ENCODE results near the gene MPST.
"Not testable (repeated sequence)": the region's sequence is repeated elsewhere in the genome, so short reads cannot be mapped to it uniquely, and the experiment has no call there.

GRCh38 chr22:37071850-37072592 lies 52.5 kb downstream of the MPST start:
- TF ChIP-seq, protein P1, sequence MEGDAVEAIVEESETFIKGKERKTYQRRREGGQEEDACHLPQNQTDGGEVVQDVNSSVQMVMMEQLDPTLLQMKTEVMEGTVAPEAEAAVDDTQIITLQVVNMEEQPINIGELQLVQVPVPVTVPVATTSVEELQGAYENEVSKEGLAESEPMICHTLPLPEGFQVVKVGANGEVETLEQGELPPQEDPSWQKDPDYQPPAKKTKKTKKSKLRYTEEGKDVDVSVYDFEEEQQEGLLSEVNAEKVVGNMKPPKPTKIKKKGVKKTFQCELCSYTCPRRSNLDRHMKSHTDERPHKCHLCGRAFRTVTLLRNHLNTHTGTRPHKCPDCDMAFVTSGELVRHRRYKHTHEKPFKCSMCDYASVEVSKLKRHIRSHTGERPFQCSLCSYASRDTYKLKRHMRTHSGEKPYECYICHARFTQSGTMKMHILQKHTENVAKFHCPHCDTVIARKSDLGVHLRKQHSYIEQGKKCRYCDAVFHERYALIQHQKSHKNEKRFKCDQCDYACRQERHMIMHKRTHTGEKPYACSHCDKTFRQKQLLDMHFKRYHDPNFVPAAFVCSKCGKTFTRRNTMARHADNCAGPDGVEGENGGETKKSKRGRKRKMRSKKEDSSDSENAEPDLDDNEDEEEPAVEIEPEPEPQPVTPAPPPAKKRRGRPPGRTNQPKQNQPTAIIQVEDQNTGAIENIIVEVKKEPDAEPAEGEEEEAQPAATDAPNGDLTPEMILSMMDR (IDR thresholded peaks at IDR 0.05): not testable (repeated sequence)
- not testable (repeated sequence) for TF ChIP-seq EZH2, EZH2phosphoT487 (IDR thresholded peaks at IDR 0.05)
